Ascending aorta (tissue), 2 donors: ENCODE measurements around the gene NFILZ. TPM values are rescaled to one million over a fixed set of nuclear protein-coding genes. Genes with fewer than 3 reads are reported as not detected.

ENCODE experiments used
- DNase-seq, 2 donors: peaks; one replicate each; pipeline ENCODE4 v3.0.0-alpha.2; 2019; ENCODE audit warnings: low spot score in 2 of 2
- H3K27ac ChIP-seq, 2 donors: fragments of 200-600 bp; sonication (generic); one replicate each; pipeline ENCODE4 v1.5.1; 2016 to 2017; ENCODE audit warnings: mild to moderate bottlenecking in 1 of 2
- H3K27me3 ChIP-seq: fragments of 200-600 bp; sonication (generic); one replicate; pipeline ENCODE4 v1.5.1; 2017
- H3K36me3 ChIP-seq, 2 donors: fragments of 200-600 bp; sonication (generic); one replicate each; pipeline ENCODE4 v1.5.1; 2016
- H3K4me1 ChIP-seq, 2 donors: fragments of 200-600 bp; sonication (generic); one replicate each; pipeline ENCODE4 v1.5.1; 2016 to 2017; ENCODE audit warnings: mild to moderate bottlenecking in 1 of 2
- H3K4me3 ChIP-seq, 2 donors: fragments of 200-600 bp; sonication (generic); one replicate each; pipeline ENCODE4 v1.5.1; 2016 to 2017; ENCODE audit warnings: mild to moderate bottlenecking in 1 of 2
- H3K9me3 ChIP-seq, 2 donors: fragments of 200-600 bp; sonication (generic); one replicate each; pipeline ENCODE4 v1.5.1; 2016
- CTCF ChIP-seq, 3 experiments: fragments of 200-600 bp in 2 of 3; fragments of 450-650 bp in 1 of 3; sonication (generic) in 2 of 3; IDR thresholded peaks; one replicate each; pipeline ENCODE4 v1.5.1; 2016 to 2019; ENCODE audit warnings: antibody characterized with exemption in 3 of 3, mild to moderate bottlenecking in 1 of 3, moderate library complexity in 1 of 3
- intact Hi-C: fragments of 100-400 bp; cut with DNase I; formaldehyde crosslinking; loops from one replicate; pipeline ENCODE4 v1.15.1; 2023
- total RNA-seq: library from RNA; depleted of rRNA; stranded (reverse); fragments of >200 nt; gene quantifications from one replicate; pipeline ENCODE4 v1.1.0, GENCODE V29; 2016

NFILZ gene
- total RNA-seq, 1 donor from 2014 or later, result not detected

GRCh38 chr19:8659905-8660304 is 29.5 kb downstream of the NFILZ start:
- no peaks in the 10 kb centered on the region for H3K4me1 ChIP-seq
- no peak overlapping the region for H3K27ac ChIP-seq
- no peaks in the 10 kb centered on the region for H3K36me3 ChIP-seq
- H3K4me3 ChIP-seq, result no peak overlapping the region
- no peak for DNase-seq
- no peaks in the 10 kb centered on the region for H3K9me3 ChIP-seq
- intact Hi-C loops, result no loop called here
- no peak for TF ChIP-seq CTCF (IDR thresholded peaks at IDR 0.05)
- no peaks in the 10 kb centered on the region for H3K27me3 ChIP-seq

GRCh38 chr19:8662263-8662662 is 31.8 kb downstream of the NFILZ start:
- no peaks in the 10 kb centered on the region for H3K36me3 ChIP-seq
- no peak overlapping the region for H3K27ac ChIP-seq
- no peak for DNase-seq
- H3K4me3 ChIP-seq, result no peak overlapping the region
- no peaks in the 10 kb centered on the region for H3K9me3 ChIP-seq
- intact Hi-C loops, result no loop called here
- no peaks in the 10 kb centered on the region for H3K4me1 ChIP-seq
- TF ChIP-seq CTCF (IDR thresholded peaks at IDR 0.05), result no peak
- H3K27me3 ChIP-seq, result no peaks in the 10 kb centered on the region

- DNase-seq, result no peak
- no peak for TF ChIP-seq CTCF (IDR thresholded peaks at IDR 0.05)
- Histone ChIP-seq H3K27me3 (no peaks in the 10 kb centered on the region), H3K27ac (no peak overlapping the region), H3K36me3 (no peaks in the 10 kb centered on the region), H3K9me3 (no peaks in the 10 kb centered on the region), H3K4me1 (no peaks in the 10 kb centered on the region), H3K4me3 (no peak overlapping the region)
- intact Hi-C loops, result no loop called here
Measured at GRCh38 chr19:8663920-8664670, 33.7 kb downstream of the NFILZ start.

- TF ChIP-seq CTCF (IDR thresholded peaks at IDR 0.05), result no peak
- Histone ChIP-seq H3K27ac (no peak overlapping the region), H3K36me3 (no peaks in the 10 kb centered on the region), H3K27me3 (no peaks in the 10 kb centered on the region), H3K4me1 (no peaks in the 10 kb centered on the region), H3K9me3 (no peaks in the 10 kb centered on the region), H3K4me3 (no peak overlapping the region)
- no peak for DNase-seq
- intact Hi-C loops, result no loop called here
Measured at GRCh38 chr19:8664671-8665057, 34.2 kb downstream of the NFILZ start.

- no peaks in the 10 kb centered on the region for H3K4me1 ChIP-seq
- no peaks in the 10 kb centered on the region for H3K36me3 ChIP-seq
- no peak overlapping the region for H3K4me3 ChIP-seq
- no peak for DNase-seq
- no peak overlapping the region for H3K27ac ChIP-seq
- no peaks in the 10 kb centered on the region for H3K9me3 ChIP-seq
- intact Hi-C loops, result no loop called here
- no peak for TF ChIP-seq CTCF (IDR thresholded peaks at IDR 0.05)
- no peaks in the 10 kb centered on the region for H3K27me3 ChIP-seq
Measured at GRCh38 chr19:8665468-8666213, 35.2 kb downstream of the NFILZ start.
